D721Med (cell line): ENCODE data around the gene LRRC23.
"Not testable (repeated sequence)": the region's sequence is repeated elsewhere in the genome, so short reads cannot be mapped to it uniquely, and the experiment has no call there.

Experiments
- DNase-seq: peaks from one replicate; pipeline ENCODE4 v3.0.0; 2011; ENCODE audit warnings: low spot score; ENCODE audit not compliant: insufficient read length
- FAIRE-seq: peaks from 2 replicates; lab custom pipeline; 2011; peaks lifted over from hg19 to GRCh38; lab: Jason Lieb, UNC
- CTCF ChIP-seq: IDR thresholded peaks from 2 replicates; pipeline ENCODE4 v1.5.1; 2012; ENCODE audit warnings: mild to moderate bottlenecking, control low read depth; ENCODE audit not compliant: insufficient read depth; ENCODE audit errors: missing control alignments

LRRC23 gene

DNA sequence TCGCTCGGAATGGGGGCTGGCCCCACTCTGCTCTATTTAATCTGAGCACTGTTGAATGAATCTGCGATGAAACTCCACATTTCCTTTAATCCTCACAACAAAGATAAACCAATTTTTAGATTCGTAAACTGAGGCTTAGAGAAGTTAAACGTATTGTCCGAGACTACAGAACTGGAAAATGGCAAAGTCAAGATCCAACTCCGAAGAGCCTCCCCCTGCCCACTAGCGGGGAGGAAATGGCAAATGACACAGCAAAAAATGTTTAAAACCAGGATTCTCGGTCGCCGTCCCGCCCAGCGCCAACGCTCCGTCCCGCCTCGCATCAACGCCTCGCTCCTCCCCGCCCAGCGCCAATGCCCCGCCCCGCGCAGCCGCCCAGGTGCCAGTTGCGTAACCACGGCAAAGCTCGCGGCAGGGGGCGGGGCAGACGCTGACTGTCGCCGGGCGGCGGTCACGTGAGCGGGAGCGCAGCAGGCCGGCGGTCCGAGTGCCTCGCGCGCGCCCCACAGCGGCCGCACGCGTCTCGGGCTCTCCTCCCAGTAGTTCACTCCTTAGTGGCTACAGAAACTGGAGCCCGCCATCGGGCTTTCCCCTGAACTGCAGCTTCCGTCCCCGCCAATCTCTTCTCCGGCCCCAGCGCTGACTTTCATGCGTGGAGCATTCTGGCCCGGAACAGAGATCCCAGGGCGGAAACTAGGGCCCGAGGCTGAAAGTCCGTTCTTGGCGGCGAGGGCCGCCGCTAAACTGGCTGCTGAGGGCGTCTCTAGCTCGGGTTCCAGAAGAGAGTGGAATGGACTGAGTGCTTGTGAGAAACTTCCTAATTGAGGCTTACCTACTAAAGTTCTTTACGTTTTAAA, 13.6 kb upstream of the LRRC23 start:
- DNase-seq (peak; percentile 83), FAIRE-seq (no peak)
- TF ChIP-seq CTCF, result peak; percentile 65

- TF ChIP-seq CTCF, result no peak
- FAIRE-seq, result no peak
- no peak for DNase-seq
These were observed 13.0 kb upstream of the LRRC23 start for GRCh38 chr12:6891646-6892001.

DNA sequence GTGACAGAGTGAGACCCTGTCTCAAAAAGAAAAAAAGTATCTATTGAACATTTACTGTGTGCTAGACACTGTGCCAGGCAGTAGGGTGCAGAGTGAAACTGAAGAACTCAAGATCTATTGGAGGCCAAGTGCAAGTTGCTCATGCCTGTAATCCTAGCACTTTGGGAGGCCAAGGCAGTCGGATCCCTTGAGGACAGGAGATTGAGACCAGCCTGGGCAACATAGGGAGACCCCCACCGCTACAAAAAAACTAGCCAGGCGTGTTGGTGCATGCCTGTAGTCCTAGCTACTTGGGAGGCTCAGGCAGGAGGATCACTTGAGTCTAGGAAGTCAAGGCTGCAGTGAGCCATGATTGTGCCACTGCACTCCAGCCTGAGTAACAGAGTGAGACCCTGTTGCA, 11.9 kb upstream of the LRRC23 start:
- FAIRE-seq, DNase-seq: not testable (repeated sequence)

- no peak for TF ChIP-seq CTCF
- FAIRE-seq, result no peak
- DNase-seq, result no peak
These were observed 10.3 kb upstream of the LRRC23 start for GRCh38 chr12:6894321-6894720.

GRCh38 chr12:6896846-6897435, 7.7 kb upstream of the LRRC23 start:
- TF ChIP-seq CTCF, result no peak
- FAIRE-seq (no peak), DNase-seq (no peak)

- no peak for TF ChIP-seq CTCF
- no peak for FAIRE-seq
These were observed 5.2 kb upstream of the LRRC23 start for GRCh38 chr12:6899427-6899826.

GRCh38 chr12:6899837-6900519, 4.6 kb upstream of the LRRC23 start:
- FAIRE-seq (no peak), DNase-seq (no peak)
- no peak for TF ChIP-seq CTCF

More at GRCh38 chr12:6899427-6899826, 5.2 kb upstream of the LRRC23 start:
- DNase-seq, result no peak
